Esophagus squamous epithelium (tissue), 5 donors: ENCODE data around the gene SPSB4. TPM values are rescaled to one million over a fixed set of nuclear protein-coding genes. Genes with fewer than 3 reads are reported as not detected.
A peak's percentile ranks its signal among the peaks of the same experiment; 100 is the strongest.

Experiments used
- DNase-seq: peaks from one replicate; lab custom pipeline; 2025; lab: John Stamatoyannopoulos, UW
- H3K27ac ChIP-seq, 4 donors: fragments of 200-600 bp; sonication (generic); one replicate each; pipeline ENCODE4 v1.5.1; 2016 to 2019; ENCODE audit warnings: mild to moderate bottlenecking in 1 of 4
- H3K27me3 ChIP-seq, 4 donors: fragments of 200-600 bp; sonication (generic); 1 replicate in 3 of 4; 2 replicates in 1 of 4; pipeline versions ENCODE4 v1.5.1 to v1.6.0; 2017 to 2021; ENCODE audit warnings: antibody characterized with exemption in 1 of 4
- H3K36me3 ChIP-seq, 3 donors: fragments of 200-600 bp; sonication (generic); one replicate each; pipeline ENCODE4 v1.5.1; 2016 to 2019
- H3K4me1 ChIP-seq, 3 donors: fragments of 200-600 bp; sonication (generic); one replicate each; pipeline ENCODE4 v1.5.1; 2017 to 2019
- H3K4me3 ChIP-seq, 4 donors: fragments of 200-600 bp; sonication (generic); 1 replicate in 3 of 4; 2 replicates in 1 of 4; pipeline ENCODE4 v1.5.1; 2016 to 2019; ENCODE audit warnings: mild to moderate bottlenecking in 2 of 4, moderate library complexity in 1 of 4
- H3K9me3 ChIP-seq, 3 donors: fragments of 200-600 bp; sonication (generic); one replicate each; pipeline ENCODE4 v1.5.1; 2016 to 2019
- CTCF ChIP-seq, 6 experiments: fragments of 450-650 bp in 4 of 6; fragments of 200-600 bp in 2 of 6; sonication (generic) in 2 of 6; IDR thresholded peaks; one replicate each; pipeline ENCODE4 v1.5.1; 2016 to 2019; ENCODE audit warnings: antibody characterized with exemption in 6 of 6, mild to moderate bottlenecking in 4 of 6, moderate library complexity in 4 of 6
- POLR2A ChIP-seq, 4 donors: fragments of 450-650 bp; IDR thresholded peaks; one replicate each; pipeline ENCODE4 v1.6.1; 2017; ENCODE audit warnings: antibody characterized with exemption in 4 of 4, mild to moderate bottlenecking in 4 of 4, moderate library complexity in 3 of 4
- WGBS, 2 donors: methylation state at CpG; one replicate each; pipeline ENCODE4 v1.1.5; 2018; 5-methylcytosine and 5-hydroxymethylcytosine counted together
- intact Hi-C: fragments of 100-400 bp; cut with DNase I; formaldehyde crosslinking; loops from one replicate; pipeline ENCODE4 v1.15.0; 2022
- total RNA-seq, 4 donors: library from RNA; depleted of rRNA; stranded (reverse); fragments of >200 nt; gene quantifications; one replicate each; pipeline ENCODE4 v1.1.0, GENCODE V29; 2016
- donor health status: DM: yes; HTN: yes; CAD: no.

Gene SPSB4
- total RNA-seq, 4 donors from 2014 or later = not detected

GRCh38 chr3:141045849-141046248 is 5.3 kb upstream of the SPSB4 start:
- TF ChIP-seq CTCF (IDR thresholded peaks at IDR 0.05) (no peak), POLR2A (IDR thresholded peaks at IDR 0.05) (no peak)
- no peak for DNase-seq
- WGBS, 2 donors = 67 to 88% methylated on average over 1 of the region's 1 CpG
- Histone ChIP-seq H3K9me3 (no peaks in the 10 kb centered on the region), H3K4me1 (peaks cover 0 to 5% (median 3%) of the 10 kb centered on the region in 3 donors), H3K4me3 (no peak overlapping the region), H3K36me3 (no peaks in the 10 kb centered on the region), H3K27me3 (peaks cover 0 to 65% (median 4%) of the 10 kb centered on the region in 4 donors), H3K27ac (no peak overlapping the region)
- intact Hi-C loops = no loop called here

GRCh38 chr3:141047168-141047567 is 4.0 kb upstream of the SPSB4 start:
- WGBS, 2 donors = 33 to 47% methylated on average over 1 of the region's 1 CpG
- TF ChIP-seq CTCF (IDR thresholded peaks at IDR 0.05) = no peak
- TF ChIP-seq POLR2A (IDR thresholded peaks at IDR 0.05) = no peak
- no peak for DNase-seq
- H3K27me3 ChIP-seq = peaks cover 6 to 76% (median 12%) of the 10 kb centered on the region in 4 donors
- H3K9me3 ChIP-seq = no peaks in the 10 kb centered on the region
- no peaks in the 10 kb centered on the region for H3K36me3 ChIP-seq
- H3K4me1 ChIP-seq = peaks cover 6 to 18% (median 16%) of the 10 kb centered on the region in 3 donors
- no peak overlapping the region for H3K4me3 ChIP-seq
- intact Hi-C loops = no loop called here
- H3K27ac ChIP-seq = no peak overlapping the region

- Histone ChIP-seq H3K27me3 (peaks cover 12 to 91% (median 16%) of the 10 kb centered on the region in 4 donors), H3K4me3 (no peak overlapping the region), H3K27ac (no peak overlapping the region), H3K9me3 (no peaks in the 10 kb centered on the region), H3K4me1 (peaks cover 13 to 27% (median 18%) of the 10 kb centered on the region in 3 donors), H3K36me3 (no peaks in the 10 kb centered on the region)
- 48 to 62% methylated on average over 2 of the region's 2 CpGs for WGBS, 2 donors
- no peak for TF ChIP-seq POLR2A (IDR thresholded peaks at IDR 0.05)
- TF ChIP-seq CTCF (IDR thresholded peaks at IDR 0.05) = no peak
- no peak for DNase-seq
- intact Hi-C loops = no loop called here
These were observed 1.5 kb upstream of the SPSB4 start for GRCh38 chr3:141049681-141050080.

- Histone ChIP-seq H3K27ac (no peak overlapping the region), H3K9me3 (no peaks in the 10 kb centered on the region), H3K4me1 (peaks cover 13 to 27% (median 18%) of the 10 kb centered on the region in 3 donors), H3K36me3 (no peaks in the 10 kb centered on the region), H3K27me3 (peaks cover 12 to 97% (median 16%) of the 10 kb centered on the region in 4 donors), H3K4me3 (peak overlapping the region; percentile 23 to 65 (median 42))
- no peak for DNase-seq
- 2% methylated on average over 9 to 13 of the region's 77 CpGs for WGBS, 2 donors
- intact Hi-C loops = no loop called here
- TF ChIP-seq CTCF (IDR thresholded peaks at IDR 0.05) (no peak), POLR2A (IDR thresholded peaks at IDR 0.05) (no peak)
These were observed 475 bp downstream of the SPSB4 start for GRCh38 chr3:141051443-141052200.
